HG03354 (cell line): ENCODE data around the gene TAPBP.
"Not testable (repeated sequence)": the region's sequence is repeated elsewhere in the genome, so short reads cannot be mapped to it uniquely, and the experiment has no call there.

Experiments
- ATAC-seq: cut with Tn5 transposase; IDR thresholded peaks from one replicate; pipeline ENCODE4 v1.9.1; 2021; ENCODE audit warnings: mild to moderate bottlenecking; ENCODE audit not compliant: unreplicated experiment, poor library complexity, severe bottlenecking

TAPBP gene

DNA sequence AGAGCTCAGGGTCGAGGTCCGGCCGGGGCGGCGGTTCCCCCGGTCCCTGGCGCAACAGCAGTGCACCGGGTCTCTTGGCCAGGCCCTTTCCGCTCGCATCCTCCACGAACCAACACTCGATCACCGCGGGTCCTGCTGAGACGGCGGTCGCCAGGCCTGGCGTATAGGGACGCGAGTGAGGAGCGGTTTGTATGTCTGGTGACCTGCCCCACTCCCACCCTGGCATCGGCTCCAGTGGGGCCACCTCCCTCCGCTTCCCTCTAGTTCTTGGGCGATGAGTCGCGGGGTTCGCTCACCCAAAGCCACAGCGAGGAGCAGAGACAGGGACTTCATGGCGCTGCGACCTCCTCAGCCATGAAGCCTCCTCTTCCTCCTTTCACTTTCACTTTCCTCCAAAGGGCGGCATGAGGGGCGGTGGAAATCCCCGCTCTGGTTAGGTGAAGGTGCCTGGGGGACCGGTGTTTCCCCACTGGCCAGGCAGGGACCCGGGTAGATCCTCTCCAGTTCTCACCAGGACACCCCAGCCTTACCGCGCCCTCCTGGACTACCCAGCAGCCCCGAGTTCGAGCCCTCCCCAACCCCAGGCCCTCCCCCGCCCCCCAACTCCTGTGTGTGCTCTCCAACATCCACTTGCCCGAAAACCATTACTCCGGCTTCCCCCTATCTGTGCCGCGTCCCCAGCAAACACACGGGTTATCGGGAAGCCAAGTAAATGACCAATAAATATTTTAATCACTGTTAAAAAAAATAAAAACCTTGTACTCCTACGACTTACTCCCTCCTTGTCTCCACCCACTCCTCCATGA, at the start of gene TAPBP:
Gene TAPBP (minus strand): TSS at position 370 of the 806 bp plus-strand sequence. CDS start 37 bp downstream, at position 333.
- ATAC-seq = peak; percentile 46

DNA sequence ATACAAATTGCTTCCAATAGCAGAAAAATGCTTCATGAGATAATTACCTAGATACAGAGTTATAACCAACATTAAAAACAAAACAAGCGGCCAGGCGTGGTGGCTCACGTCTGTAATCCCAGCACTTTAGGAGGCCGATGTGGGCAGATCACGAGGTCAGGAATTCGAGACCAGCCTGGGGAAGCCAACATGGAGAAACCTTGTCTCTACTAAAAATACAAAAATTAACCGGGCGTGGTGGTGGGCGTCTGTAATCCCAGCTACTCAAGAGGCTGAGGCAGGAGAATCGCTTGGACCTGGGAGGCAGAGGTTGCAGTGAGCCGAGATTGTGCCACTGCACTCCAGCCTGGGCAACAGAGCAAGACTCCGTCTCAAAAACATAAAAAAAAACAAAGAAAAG, 49.6 kb upstream of the TAPBP start:
- not testable (repeated sequence) for ATAC-seq

DNA sequence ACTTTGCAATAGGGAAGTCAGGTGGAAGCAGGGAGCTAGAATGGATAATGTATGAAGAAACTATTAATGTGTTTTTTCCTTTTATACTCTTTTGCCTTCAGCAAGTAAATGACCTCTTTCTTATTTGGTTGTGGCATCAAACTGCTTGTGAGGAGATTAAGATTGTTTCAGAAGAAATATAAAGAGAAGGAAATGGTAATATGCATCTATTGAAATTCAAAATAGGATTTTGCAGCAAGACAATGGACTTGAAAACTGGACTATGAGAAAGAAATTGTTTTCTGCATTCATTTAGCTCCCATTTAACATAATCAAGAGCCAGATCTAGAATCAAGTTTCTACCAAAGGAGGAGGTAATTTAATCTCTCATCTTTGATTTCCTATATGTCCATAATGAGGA, 45.5 kb upstream of the TAPBP start:
- ATAC-seq = no peak

- ATAC-seq = not testable (repeated sequence)
Measured at GRCh38 chr6:33357160-33357871, 43.4 kb upstream of the TAPBP start.

DNA sequence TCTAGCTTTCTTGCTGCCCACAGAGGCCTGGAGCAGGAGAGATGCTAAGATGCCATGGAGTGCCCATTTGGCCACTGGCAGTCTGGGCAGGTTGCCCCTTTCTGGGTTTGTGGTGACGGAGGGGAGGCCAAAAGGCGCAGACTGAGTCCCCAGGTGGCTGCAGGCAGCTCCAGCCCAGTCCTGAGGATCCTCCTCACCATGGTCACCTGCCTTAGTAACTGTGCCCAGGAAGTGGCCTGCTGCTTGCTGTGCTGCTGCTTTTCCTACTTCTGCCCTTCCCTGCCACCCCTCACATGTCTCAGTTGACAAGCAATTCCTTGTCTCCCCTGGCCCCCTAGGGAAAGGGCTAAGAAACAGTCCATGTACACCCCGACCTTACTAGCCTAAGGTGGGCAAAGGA, 42.4 kb upstream of the TAPBP start:
- no peak for ATAC-seq

DNA sequence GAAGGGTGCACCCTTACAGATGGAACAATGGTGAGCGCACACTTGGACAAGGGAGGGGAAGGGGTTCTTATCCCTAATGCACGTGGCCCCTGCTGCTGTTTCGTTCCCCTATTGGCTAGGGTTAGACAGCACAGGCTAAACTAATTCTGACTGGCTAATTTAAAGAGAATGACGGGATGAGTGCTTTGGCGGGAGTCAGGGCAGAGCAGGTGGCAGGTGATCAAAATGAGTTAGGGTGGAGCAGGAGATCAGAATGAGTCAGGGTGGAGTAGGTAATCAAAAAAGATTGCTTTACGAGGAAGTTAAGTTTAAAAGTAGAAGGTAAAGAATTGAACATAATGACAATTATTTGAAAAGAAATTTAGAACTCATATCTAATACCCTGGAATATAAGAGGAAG, 42.0 kb upstream of the TAPBP start:
- not testable (repeated sequence) for ATAC-seq

DNA sequence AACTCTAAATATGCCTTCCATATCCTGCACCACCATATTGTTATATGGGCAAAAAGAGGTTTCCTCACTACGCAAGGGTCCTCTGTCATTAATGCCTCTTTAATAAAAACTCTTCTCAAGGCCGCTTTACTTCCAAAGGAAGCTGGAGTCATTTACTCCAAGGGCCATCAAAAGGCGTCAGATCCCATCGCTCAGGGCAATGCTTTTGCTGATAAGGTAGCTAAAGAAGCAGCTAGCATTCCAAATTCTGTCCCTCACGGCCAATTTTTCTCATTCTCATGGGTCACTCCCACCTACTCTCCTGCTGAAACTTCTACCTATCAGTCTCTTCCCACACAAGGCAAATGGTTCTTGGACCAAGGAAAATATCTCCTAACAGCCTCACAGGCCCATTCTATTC, 33.9 kb upstream of the TAPBP start:
- no peak for ATAC-seq

- ATAC-seq = not testable (repeated sequence)
Measured at GRCh38 chr6:33346972-33347371, 33.1 kb upstream of the TAPBP start.

- no peak for ATAC-seq
Measured at GRCh38 chr6:33344701-33345697, 31.1 kb upstream of the TAPBP start.

- no peak for ATAC-seq
Measured at GRCh38 chr6:33343953-33344611, 30.2 kb upstream of the TAPBP start.

GRCh38 chr6:33343606-33343952, 29.7 kb upstream of the TAPBP start:
- ATAC-seq = not testable (repeated sequence)

DNA sequence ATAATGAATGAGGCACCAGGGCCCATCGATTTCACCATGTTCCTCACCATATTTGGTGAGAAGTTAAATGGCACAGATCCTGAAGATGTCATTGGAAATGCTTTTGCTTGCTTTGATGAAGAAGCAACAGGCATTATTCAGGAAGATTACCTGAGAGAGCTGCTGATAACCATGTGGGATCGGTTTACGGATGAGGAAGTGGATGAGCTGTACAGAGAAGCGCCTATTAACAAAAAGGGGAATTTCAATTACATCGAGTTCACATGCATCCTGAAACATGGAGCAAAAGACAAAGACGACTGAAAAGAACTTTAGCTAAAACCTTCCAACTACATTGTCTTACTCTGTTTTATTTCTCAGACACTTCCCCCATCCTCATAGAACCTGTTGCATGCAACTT, 25.3 kb upstream of the TAPBP start:
- ATAC-seq = no peak

GRCh38 chr6:33336495-33336894, 22.6 kb upstream of the TAPBP start:
- ATAC-seq = no peak

- no peak for ATAC-seq
Measured at GRCh38 chr6:33335916-33336315, 22.0 kb upstream of the TAPBP start.

DNA sequence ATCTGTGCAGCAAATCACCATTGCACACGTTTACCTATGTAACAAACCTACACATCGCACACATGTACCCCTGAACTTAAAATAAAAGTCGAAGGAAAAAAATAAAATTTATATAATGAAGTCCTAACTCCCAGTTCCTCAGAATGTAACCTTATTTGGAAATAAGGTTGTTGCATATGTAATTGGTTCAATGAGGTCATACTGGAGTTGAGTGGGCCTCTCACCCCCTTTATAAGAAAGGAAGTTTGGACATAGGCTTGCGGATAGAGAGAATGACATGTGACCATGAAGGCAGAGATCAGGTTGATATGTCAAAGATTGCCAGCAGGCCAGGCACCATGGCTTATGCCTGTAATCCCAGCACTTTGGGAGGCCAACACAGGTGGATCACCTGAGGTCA, 19.8 kb upstream of the TAPBP start:
- no peak for ATAC-seq

GRCh38 chr6:33330736-33331135, 16.9 kb upstream of the TAPBP start:
- ATAC-seq = no peak

GRCh38 chr6:33329058-33329457, 15.2 kb upstream of the TAPBP start:
- no peak for ATAC-seq

GRCh38 chr6:33324125-33324524, 10.2 kb upstream of the TAPBP start:
- ATAC-seq = no peak

- ATAC-seq = no peak
Measured at GRCh38 chr6:33323623-33323948, 9.7 kb upstream of the TAPBP start.

- ATAC-seq = no peak
Measured at GRCh38 chr6:33321227-33321626, 7.3 kb upstream of the TAPBP start.
